Activated CD4-positive, alpha-beta T cell treated with anti-CD3 and anti-CD28 coated beads for 36 hours (primary cell): ENCODE data around the gene PDE6B. TPM values are rescaled to one million over a fixed set of nuclear protein-coding genes. Genes with fewer than 3 reads are reported as not detected.
A peak's percentile ranks its signal among the peaks of the same experiment; 100 is the strongest.

Source experiments
- ATAC-seq: fragments of 200-7000 bp; cut with Tn5 transposase; one replicate; pipeline ENCODE4 v1.10.0; 2021; ENCODE audit warnings: mild to moderate bottlenecking, moderate library complexity
- CTCF ChIA-PET: fragments of 350-600 bp; sonication (Branson Sonifier 250); formaldehyde crosslinking; loops from one replicate; lab custom pipeline; 2021; ENCODE audit warnings: antibody characterized with exemption; lab: Charles Lee
- POLR2A ChIA-PET: fragments of 350-600 bp; sonication (Branson Sonifier 250); formaldehyde crosslinking; loops from one replicate; lab custom pipeline; 2021; ENCODE audit warnings: antibody characterized with exemption, inconsistent platforms; lab: Charles Lee
- DNase-seq: peaks from one replicate; pipeline ENCODE4 v3.0.0-alpha.2; 2020
- H3K27ac Mint-ChIP-seq: one replicate; pipeline ENCODE4 v1.8.0; 2021; ENCODE audit warnings: mixed read lengths
- H3K27me3 Mint-ChIP-seq: one replicate; pipeline ENCODE4 v1.8.0; 2021; ENCODE audit warnings: mixed read lengths
- H3K36me3 Mint-ChIP-seq: one replicate; pipeline ENCODE4 v1.8.0; 2021; ENCODE audit warnings: low read depth, mixed read lengths
- H3K4me1 Mint-ChIP-seq: one replicate; pipeline ENCODE4 v1.8.0; 2021; ENCODE audit warnings: mixed read lengths
- H3K4me3 Mint-ChIP-seq: one replicate; pipeline ENCODE4 v1.8.0; 2021; ENCODE audit warnings: mild to moderate bottlenecking, moderate library complexity, mixed read lengths
- H3K9me3 Mint-ChIP-seq: one replicate; pipeline ENCODE4 v1.8.0; 2021; ENCODE audit warnings: low read depth, mixed read lengths
- intact Hi-C, 2 experiments: fragments of 100-400 bp; cut with DNase I in 1 of 2; cut with micrococcal nuclease in 1 of 2; formaldehyde crosslinking; loops; one replicate each; pipeline versions ENCODE4 v1.14.2 to v1.15.1; 2022 to 2024; cut with DNase I, micrococcal nuclease
- total RNA-seq, 2 experiments: library from RNA; stranded (reverse); gene quantifications; one replicate each; pipeline ENCODE4 v1.2.3, GENCODE V29; 2021

The PDE6B gene
- total RNA-seq: 10 to 100 TPM; 16.2 to 17.2 TPM

GRCh38 chr4:624705-625590 is at the start of gene PDE6B:
TSS of gene PDE6B (plus strand) at chr4:625573. CDS start at chr4:625627, 54 bp downstream.
- ChIA-PET CTCF (no interaction called here), POLR2A (no interaction called here)
- H3K27ac Mint-ChIP-seq: no peak within 1 kb of the TSS
- H3K36me3 Mint-ChIP-seq: no peaks in the 10 kb centered on the region
- no peaks in the 10 kb centered on the region for H3K4me1 Mint-ChIP-seq
- DNase-seq (no peak), ATAC-seq (no peak)
- no peak within 1 kb of the TSS for H3K4me3 Mint-ChIP-seq
- no peaks in the 10 kb centered on the region for H3K9me3 Mint-ChIP-seq
- intact Hi-C loops: no loop called here
- peaks cover 3% of the 10 kb centered on the region for H3K27me3 Mint-ChIP-seq

GRCh38 chr4:576245-576821 is 49.0 kb upstream of the PDE6B start, which contains the start of gene TMEM271:
TSS of gene TMEM271 (minus strand) at chr4:576295. CDS start at chr4:576062, 233 bp downstream.
- no peak for ATAC-seq
- CTCF ChIA-PET: no interaction called here
- no peaks in the 10 kb centered on the region for H3K9me3 Mint-ChIP-seq
- peaks cover 58% of the 10 kb centered on the region for H3K27me3 Mint-ChIP-seq
- H3K36me3 Mint-ChIP-seq: no peaks in the 10 kb centered on the region
- POLR2A ChIA-PET: no interaction called here
- H3K27ac Mint-ChIP-seq: no peak within 1 kb of the TSS
- H3K4me3 Mint-ChIP-seq: peak within 1 kb of the TSS; percentile 18
- H3K4me1 Mint-ChIP-seq: peaks cover 9% of the 10 kb centered on the region
- no peak for DNase-seq
- intact Hi-C loops: loop anchor here in 1 of 2 experiments (5.0 to 10.0 kb wide), 2 partner anchors 282 to 836 kb away; no protein-coding TSS in a partner anchor

GRCh38 chr4:576991-577498 is 48.3 kb upstream of the PDE6B start:
- no peak overlapping the region for H3K27ac Mint-ChIP-seq
- ChIA-PET POLR2A (no interaction called here), CTCF (no interaction called here)
- H3K9me3 Mint-ChIP-seq: no peaks in the 10 kb centered on the region
- DNase-seq (no peak), ATAC-seq (peak; percentile 8)
- peak overlapping the region; percentile 18 for H3K4me3 Mint-ChIP-seq
- H3K4me1 Mint-ChIP-seq: peaks cover 9% of the 10 kb centered on the region
- no peaks in the 10 kb centered on the region for H3K36me3 Mint-ChIP-seq
- intact Hi-C loops: loop anchor here in 1 of 2 experiments (5.0 to 10.0 kb wide), 2 partner anchors 282 to 835 kb away; no protein-coding TSS in a partner anchor
- H3K27me3 Mint-ChIP-seq: peaks cover 55% of the 10 kb centered on the region

GRCh38 chr4:577499-578450 is 47.6 kb upstream of the PDE6B start:
- ATAC-seq (peak; percentile 59), DNase-seq (peak; percentile 63)
- peaks cover 9% of the 10 kb centered on the region for H3K4me1 Mint-ChIP-seq
- no peaks in the 10 kb centered on the region for H3K9me3 Mint-ChIP-seq
- no peaks in the 10 kb centered on the region for H3K36me3 Mint-ChIP-seq
- ChIA-PET CTCF (interaction anchor here (0.7 kb wide), 1 partner anchor 512 kb away, joined by 3 read pairs; no protein-coding TSS in a partner anchor), POLR2A (no interaction called here)
- intact Hi-C loops: loop anchor here in 1 of 2 experiments (5.0 to 10.0 kb wide), 2 partner anchors 283 to 835 kb away; no protein-coding TSS in a partner anchor
- H3K27me3 Mint-ChIP-seq: peaks cover 51% of the 10 kb centered on the region
- no peak overlapping the region for H3K27ac Mint-ChIP-seq
- H3K4me3 Mint-ChIP-seq: no peak overlapping the region

- ATAC-seq: no peak
- Mint-ChIP-seq H3K4me1 (peaks cover 9% of the 10 kb centered on the region), H3K36me3 (no peaks in the 10 kb centered on the region), H3K27ac (no peak overlapping the region), H3K4me3 (no peak overlapping the region), H3K27me3 (peaks cover 46% of the 10 kb centered on the region), H3K9me3 (no peaks in the 10 kb centered on the region)
- DNase-seq: no peak
- CTCF ChIA-PET: interaction anchor here (0.7 kb wide), 1 partner anchor 511 kb away, joined by 3 read pairs; no protein-coding TSS in a partner anchor
- POLR2A ChIA-PET: no interaction called here
- intact Hi-C loops: loop anchor here in 1 of 2 experiments (5.0 to 10.0 kb wide), 2 partner anchors 284 to 834 kb away; no protein-coding TSS in a partner anchor
Observed at GRCh38 chr4:578451-579443, 46.6 kb upstream of the PDE6B start.

GRCh38 chr4:579543-580175 is 45.7 kb upstream of the PDE6B start:
- ChIA-PET CTCF (no interaction called here), POLR2A (no interaction called here)
- ATAC-seq: no peak
- H3K9me3 Mint-ChIP-seq: peaks cover 4% of the 10 kb centered on the region
- peaks cover 7% of the 10 kb centered on the region for H3K4me1 Mint-ChIP-seq
- H3K36me3 Mint-ChIP-seq: no peaks in the 10 kb centered on the region
- intact Hi-C loops: loop anchor here in 1 of 2 experiments (5.0 to 10.0 kb wide), 2 partner anchors 285 to 833 kb away; no protein-coding TSS in a partner anchor
- peaks cover 43% of the 10 kb centered on the region for H3K27me3 Mint-ChIP-seq
- no peak for DNase-seq
- no peak overlapping the region for H3K4me3 Mint-ChIP-seq
- H3K27ac Mint-ChIP-seq: no peak overlapping the region

GRCh38 chr4:581181-581580 is 44.2 kb upstream of the PDE6B start:
- DNase-seq (no peak), ATAC-seq (no peak)
- H3K4me1 Mint-ChIP-seq: peaks cover 7% of the 10 kb centered on the region
- no peak overlapping the region for H3K4me3 Mint-ChIP-seq
- CTCF ChIA-PET: no interaction called here
- intact Hi-C loops: no loop called here
- H3K36me3 Mint-ChIP-seq: no peaks in the 10 kb centered on the region
- H3K27ac Mint-ChIP-seq: no peak overlapping the region
- peaks cover 45% of the 10 kb centered on the region for H3K27me3 Mint-ChIP-seq
- H3K9me3 Mint-ChIP-seq: peaks cover 4% of the 10 kb centered on the region
- POLR2A ChIA-PET: interaction anchor here (0.7 kb wide), 1 partner anchor 275 kb away, joined by 3 read pairs; no protein-coding TSS in a partner anchor

- ATAC-seq (no peak), DNase-seq (no peak)
- no peak overlapping the region for H3K27ac Mint-ChIP-seq
- H3K4me3 Mint-ChIP-seq: no peak overlapping the region
- H3K36me3 Mint-ChIP-seq: no peaks in the 10 kb centered on the region
- H3K4me1 Mint-ChIP-seq: peaks cover 7% of the 10 kb centered on the region
- peaks cover 47% of the 10 kb centered on the region for H3K27me3 Mint-ChIP-seq
- CTCF ChIA-PET: no interaction called here
- intact Hi-C loops: no loop called here
- POLR2A ChIA-PET: no interaction called here
- peaks cover 4% of the 10 kb centered on the region for H3K9me3 Mint-ChIP-seq
Observed at GRCh38 chr4:581753-582361, 43.5 kb upstream of the PDE6B start.

GRCh38 chr4:583820-584219 is 41.6 kb upstream of the PDE6B start:
- intact Hi-C loops: no loop called here
- H3K27ac Mint-ChIP-seq: no peak overlapping the region
- ChIA-PET CTCF (interaction anchor here (1.6 kb wide), 1 partner anchor 10 kb away, joined by 4 read pairs; no protein-coding TSS in a partner anchor), POLR2A (no interaction called here)
- no peak for ATAC-seq
- H3K4me1 Mint-ChIP-seq: no peaks in the 10 kb centered on the region
- peaks cover 39% of the 10 kb centered on the region for H3K27me3 Mint-ChIP-seq
- H3K4me3 Mint-ChIP-seq: no peak overlapping the region
- peaks cover 4% of the 10 kb centered on the region for H3K9me3 Mint-ChIP-seq
- no peak for DNase-seq
- no peaks in the 10 kb centered on the region for H3K36me3 Mint-ChIP-seq
